ENCODE measurements around the gene SP1. TPM values are rescaled to one million over a fixed set of nuclear protein-coding genes. Genes with fewer than 3 reads are reported as not detected.
"Not testable (repeated sequence)": the region's sequence is repeated elsewhere in the genome, so short reads cannot be mapped to it uniquely, and the experiment has no call there.

SP1 gene
- total RNA-seq, 1 donor from 2014 or later, result 24.4 TPM

GRCh38 chr12:53358836-53359419, 21.0 kb upstream of the SP1 start:
- DNase-seq (ENCODE audit: low read depth in 2 of 2), result no peak

GRCh38 chr12:53361638-53362037, 18.3 kb upstream of the SP1 start:
- not testable (repeated sequence) for DNase-seq (ENCODE audit: low read depth in 2 of 2)

GRCh38 chr12:53365245-53365904, 14.6 kb upstream of the SP1 start:
- no peak for DNase-seq (ENCODE audit: low read depth in 2 of 2)

GRCh38 chr12:53373554-53374133, 6.3 kb upstream of the SP1 start:
- DNase-seq (ENCODE audit: low read depth in 2 of 2), result not testable (repeated sequence)

GRCh38 chr12:53374277-53374676, 5.7 kb upstream of the SP1 start:
- DNase-seq (ENCODE audit: low read depth in 2 of 2), result not testable (repeated sequence)

GRCh38 chr12:53376747-53377146, 3.2 kb upstream of the SP1 start:
- no peak for DNase-seq (ENCODE audit: low read depth in 2 of 2)

GRCh38 chr12:53378222-53378621, 1.8 kb upstream of the SP1 start:
- no peak for DNase-seq (ENCODE audit: low read depth in 2 of 2)

GRCh38 chr12:53378724-53379388, 1.1 kb upstream of the SP1 start:
- peak in 1 of 2 donors; percentile 15 for DNase-seq (ENCODE audit: low read depth in 2 of 2)

- DNase-seq (ENCODE audit: low read depth in 2 of 2), result peak; percentile 100
Observed at GRCh38 chr12:53379389-53380103, 430 bp upstream of the SP1 start.

- peak in 1 of 2 donors; percentile 50 for DNase-seq (ENCODE audit: low read depth in 2 of 2)
Observed at GRCh38 chr12:53380794-53381730, 1.1 kb downstream of the SP1 start.

GRCh38 chr12:53381731-53382630, 2.0 kb downstream of the SP1 start:
- DNase-seq (ENCODE audit: low read depth in 2 of 2), result peak in 1 of 2 donors; percentile 56

GRCh38 chr12:53383258-53383657, 3.3 kb downstream of the SP1 start:
- no peak for DNase-seq (ENCODE audit: low read depth in 2 of 2)

- not testable (repeated sequence) for DNase-seq (ENCODE audit: low read depth in 2 of 2)
Observed at GRCh38 chr12:53386381-53386780, 6.4 kb downstream of the SP1 start.

- DNase-seq (ENCODE audit: low read depth in 2 of 2), result no peak
Observed at GRCh38 chr12:53388932-53389331, 9.0 kb downstream of the SP1 start.

GRCh38 chr12:53389702-53390101, 9.7 kb downstream of the SP1 start:
- DNase-seq (ENCODE audit: low read depth in 2 of 2), result no peak

GRCh38 chr12:53391724-53392123, 11.7 kb downstream of the SP1 start:
- no peak for DNase-seq (ENCODE audit: low read depth in 2 of 2)

GRCh38 chr12:53399896-53400295, 19.9 kb downstream of the SP1 start:
- no peak for DNase-seq (ENCODE audit: low read depth in 2 of 2)

- DNase-seq (ENCODE audit: low read depth in 2 of 2), result not testable (repeated sequence)
Observed at GRCh38 chr12:53402351-53402750, 22.4 kb downstream of the SP1 start.

- DNase-seq (ENCODE audit: low read depth in 2 of 2), result no peak
Observed at GRCh38 chr12:53402871-53403270, 22.9 kb downstream of the SP1 start.

GRCh38 chr12:53410951-53411350, 31.0 kb downstream of the SP1 start:
- no peak for DNase-seq (ENCODE audit: low read depth in 2 of 2)

Data from dermis microvascular lymphatic vessel endothelial cell (primary cell).